BLaER1 (cell line): ENCODE measurements around the gene NEK2.
"Not testable (repeated sequence)": the region's sequence is repeated elsewhere in the genome, so short reads cannot be mapped to it uniquely, and the experiment has no call there.

Source experiments
- H3K27ac ChIP-seq: shearing (Covaris generic); formaldehyde crosslinking; 2 replicates; pipeline ENCODE4 v1.8.1; 2022
- H3K27me3 ChIP-seq: shearing (Covaris generic); formaldehyde crosslinking; 2 replicates; pipeline ENCODE4 v1.8.1; 2022
- H3K36me3 ChIP-seq: shearing (Covaris generic); formaldehyde crosslinking; 2 replicates; pipeline ENCODE4 v1.8.1; 2022
- H3K4me1 ChIP-seq: shearing (Covaris generic); formaldehyde crosslinking; 2 replicates; pipeline ENCODE4 v1.8.1; 2022
- H3K4me2 ChIP-seq: shearing (Covaris generic); formaldehyde crosslinking; 2 replicates; pipeline ENCODE4 v1.8.1; 2022
- H3K4me3 ChIP-seq: shearing (Covaris generic); formaldehyde crosslinking; 2 replicates; pipeline ENCODE4 v1.8.1; 2022
- H3K9ac ChIP-seq: shearing (Covaris generic); formaldehyde crosslinking; 2 replicates; pipeline ENCODE4 v1.8.1; 2022
- H3K9me3 ChIP-seq: shearing (Covaris generic); formaldehyde crosslinking; 2 replicates; pipeline ENCODE4 v1.8.1; 2022
- H4K20me1 ChIP-seq: shearing (Covaris generic); formaldehyde crosslinking; 2 replicates; pipeline ENCODE4 v1.8.1; 2022
- Cebpa-rat ChIP-seq: shearing (Covaris generic); IDR thresholded peaks from 2 replicates; pipeline ENCODE4 v1.8.1; 2022

Gene NEK2

GRCh38 chr1:211652371-211652770 is 23.1 kb downstream of the NEK2 start:
- no peak overlapping the region for H3K9ac ChIP-seq
- H3K4me1 ChIP-seq, result no peaks in the 10 kb centered on the region
- no peak overlapping the region for H3K4me2 ChIP-seq
- H3K27me3 ChIP-seq, result no peaks in the 10 kb centered on the region
- no peaks in the 10 kb centered on the region for H3K36me3 ChIP-seq
- no peak overlapping the region for H3K4me3 ChIP-seq
- no peak overlapping the region for H3K27ac ChIP-seq
- no peak for TF ChIP-seq Cebpa-rat
- no peaks in the 10 kb centered on the region for H4K20me1 ChIP-seq
- no peaks in the 10 kb centered on the region for H3K9me3 ChIP-seq

GRCh38 chr1:211650904-211651303 is 24.5 kb downstream of the NEK2 start:
- TF ChIP-seq Cebpa-rat, result no peak
- Histone ChIP-seq H3K9ac (no peak overlapping the region), H3K4me1 (no peaks in the 10 kb centered on the region), H3K27ac (no peak overlapping the region), H3K9me3 (no peaks in the 10 kb centered on the region), H3K36me3 (no peaks in the 10 kb centered on the region), H3K27me3 (no peaks in the 10 kb centered on the region), H3K4me3 (no peak overlapping the region), H3K4me2 (no peak overlapping the region), H4K20me1 (no peaks in the 10 kb centered on the region)

- Histone ChIP-seq H3K27me3 (no peaks in the 10 kb centered on the region), H3K27ac (no peak overlapping the region), H3K4me1 (no peaks in the 10 kb centered on the region), H3K4me2 (no peak overlapping the region), H4K20me1 (no peaks in the 10 kb centered on the region), H3K9me3 (no peaks in the 10 kb centered on the region), H3K9ac (no peak overlapping the region), H3K36me3 (no peaks in the 10 kb centered on the region), H3K4me3 (no peak overlapping the region)
- no peak for TF ChIP-seq Cebpa-rat
Observed at GRCh38 chr1:211648980-211649934, 26.2 kb downstream of the NEK2 start.

GRCh38 chr1:211648336-211648735 is 27.1 kb downstream of the NEK2 start:
- Histone ChIP-seq H3K4me3 (no peak overlapping the region), H3K27ac (no peak overlapping the region), H4K20me1 (no peaks in the 10 kb centered on the region), H3K4me1 (peaks cover 7% of the 10 kb centered on the region), H3K9ac (no peak overlapping the region), H3K36me3 (no peaks in the 10 kb centered on the region), H3K4me2 (no peak overlapping the region), H3K27me3 (no peaks in the 10 kb centered on the region), H3K9me3 (no peaks in the 10 kb centered on the region)
- TF ChIP-seq Cebpa-rat, result no peak

GRCh38 chr1:211647711-211648121 is 27.7 kb downstream of the NEK2 start:
- H3K9ac ChIP-seq, result no peak overlapping the region
- H3K4me1 ChIP-seq, result peaks cover 13% of the 10 kb centered on the region
- H3K4me2 ChIP-seq, result no peak overlapping the region
- no peaks in the 10 kb centered on the region for H3K9me3 ChIP-seq
- no peaks in the 10 kb centered on the region for H4K20me1 ChIP-seq
- TF ChIP-seq Cebpa-rat, result no peak
- H3K27ac ChIP-seq, result no peak overlapping the region
- no peaks in the 10 kb centered on the region for H3K36me3 ChIP-seq
- no peak overlapping the region for H3K4me3 ChIP-seq
- H3K27me3 ChIP-seq, result no peaks in the 10 kb centered on the region

- TF ChIP-seq Cebpa-rat, result no peak
- H3K9me3 ChIP-seq, result no peaks in the 10 kb centered on the region
- H3K4me3 ChIP-seq, result no peak overlapping the region
- H3K27ac ChIP-seq, result no peak overlapping the region
- no peak overlapping the region for H3K4me2 ChIP-seq
- H3K27me3 ChIP-seq, result no peaks in the 10 kb centered on the region
- no peaks in the 10 kb centered on the region for H3K36me3 ChIP-seq
- H4K20me1 ChIP-seq, result no peaks in the 10 kb centered on the region
- no peak overlapping the region for H3K9ac ChIP-seq
- H3K4me1 ChIP-seq, result peaks cover 15% of the 10 kb centered on the region
Observed at GRCh38 chr1:211646566-211646965, 28.9 kb downstream of the NEK2 start.

- peaks cover 15% of the 10 kb centered on the region for H3K4me1 ChIP-seq
- not testable (repeated sequence) for H3K36me3 ChIP-seq, H3K4me2 ChIP-seq, H4K20me1 ChIP-seq, H3K4me3 ChIP-seq, H3K9me3 ChIP-seq, H3K27me3 ChIP-seq, H3K27ac ChIP-seq, H3K9ac ChIP-seq
Observed at GRCh38 chr1:211645601-211646000, 29.8 kb downstream of the NEK2 start.

- H3K9me3 ChIP-seq, result no peaks in the 10 kb centered on the region
- no peak overlapping the region for H3K4me3 ChIP-seq
- no peak overlapping the region for H3K27ac ChIP-seq
- no peaks in the 10 kb centered on the region for H3K27me3 ChIP-seq
- H4K20me1 ChIP-seq, result no peaks in the 10 kb centered on the region
- peaks cover 15% of the 10 kb centered on the region for H3K4me1 ChIP-seq
- H3K4me2 ChIP-seq, result no peak overlapping the region
- no peak for TF ChIP-seq Cebpa-rat
- no peak overlapping the region for H3K9ac ChIP-seq
- H3K36me3 ChIP-seq, result no peaks in the 10 kb centered on the region
Observed at GRCh38 chr1:211644653-211645052, 30.8 kb downstream of the NEK2 start.

GRCh38 chr1:211643324-211644212 is 31.9 kb downstream of the NEK2 start:
- peaks cover 15% of the 10 kb centered on the region for H3K4me1 ChIP-seq
- H3K27me3 ChIP-seq, result no peaks in the 10 kb centered on the region
- no peak for TF ChIP-seq Cebpa-rat
- no peak overlapping the region for H3K27ac ChIP-seq
- H3K9me3 ChIP-seq, result no peaks in the 10 kb centered on the region
- no peak overlapping the region for H3K9ac ChIP-seq
- H3K4me3 ChIP-seq, result no peak overlapping the region
- peak overlapping the region; percentile 45 for H3K4me2 ChIP-seq
- no peaks in the 10 kb centered on the region for H4K20me1 ChIP-seq
- no peaks in the 10 kb centered on the region for H3K36me3 ChIP-seq

- Histone ChIP-seq H3K4me2 (peak overlapping the region; percentile 45), H3K9me3 (no peaks in the 10 kb centered on the region), H3K36me3 (no peaks in the 10 kb centered on the region), H3K4me1 (peaks cover 15% of the 10 kb centered on the region), H3K4me3 (no peak overlapping the region), H4K20me1 (no peaks in the 10 kb centered on the region), H3K27me3 (no peaks in the 10 kb centered on the region), H3K27ac (no peak overlapping the region), H3K9ac (no peak overlapping the region)
- no peak for TF ChIP-seq Cebpa-rat
Observed at GRCh38 chr1:211642870-211643269, 32.6 kb downstream of the NEK2 start.
